Stimulated activated CD4-positive, alpha-beta T cell treated with anti-CD3 and anti-CD28 coated beads, TNF-alpha, amount 100 ng/mL, for 4 hours (primary cell): ENCODE measurements around the gene WDR11.
"Not testable (repeated sequence)": the region's sequence is repeated elsewhere in the genome, so short reads cannot be mapped to it uniquely, and the experiment has no call there.

Experiments
- DNase-seq, 3 experiments: peaks; one replicate each; pipeline ENCODE4 v3.0.0-alpha.2; 2020; ENCODE audit warnings: low read depth in 3 of 3

WDR11 gene

GRCh38 chr10:120841522-120842189 lies 9.5 kb upstream of the WDR11 start:
- DNase-seq, result no peak

- no peak for DNase-seq
Measured at GRCh38 chr10:120854388-120854787, 3.2 kb downstream of the WDR11 start.

DNA sequence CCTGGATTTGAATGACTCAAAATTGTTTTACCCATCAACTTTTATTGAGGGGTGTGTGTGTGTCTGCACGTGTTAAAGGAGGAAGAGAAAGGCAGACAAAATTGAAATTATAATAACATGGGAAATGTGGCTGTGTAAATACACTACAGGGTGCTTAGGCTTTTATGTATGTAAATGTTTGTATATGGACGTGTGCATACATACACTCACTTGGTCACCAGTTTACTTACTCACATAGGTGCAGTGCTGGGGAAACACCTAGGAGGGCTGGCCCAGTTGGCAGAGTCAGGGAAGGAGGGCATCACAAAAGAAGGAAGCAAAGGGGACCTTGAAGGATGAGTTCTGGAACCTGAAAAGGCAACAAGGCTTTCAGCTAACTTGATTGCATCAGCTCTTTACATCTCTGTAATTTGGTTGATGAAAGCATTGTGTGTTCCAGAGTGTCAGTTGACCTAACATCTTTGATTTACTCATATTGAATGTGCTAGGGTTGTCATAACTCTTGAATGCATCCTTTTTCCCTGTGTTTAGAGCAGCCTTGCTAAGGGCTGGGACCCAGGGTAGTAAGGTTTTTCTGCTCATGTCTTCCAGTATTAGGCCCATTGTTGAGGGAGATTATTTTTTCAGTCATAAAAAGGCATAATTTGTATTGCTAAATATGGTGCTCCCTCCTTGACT lies 10.2 kb downstream of the WDR11 start:
- no peak for DNase-seq

DNA sequence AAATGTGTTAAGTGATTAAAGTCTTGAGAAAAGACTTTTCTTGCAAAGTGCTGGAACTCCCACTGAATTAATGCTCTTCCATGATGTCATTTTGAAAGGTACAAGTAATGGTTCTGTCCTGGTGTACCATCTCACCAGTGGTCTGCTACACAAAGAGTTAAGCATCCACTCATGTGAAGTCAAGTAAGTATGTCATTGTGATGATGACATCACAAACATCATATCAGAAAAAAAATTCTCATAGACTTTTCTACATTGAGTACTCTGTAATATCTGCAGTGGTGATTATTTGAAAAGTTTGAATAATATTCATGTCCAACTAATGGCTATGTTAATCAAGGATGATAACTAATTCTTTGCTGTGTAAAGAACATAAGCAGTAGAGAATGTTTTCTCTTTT lies 22.6 kb downstream of the WDR11 start:
- no peak for DNase-seq

GRCh38 chr10:120883071-120883470 lies 31.9 kb downstream of the WDR11 start:
- DNase-seq, result no peak

DNA sequence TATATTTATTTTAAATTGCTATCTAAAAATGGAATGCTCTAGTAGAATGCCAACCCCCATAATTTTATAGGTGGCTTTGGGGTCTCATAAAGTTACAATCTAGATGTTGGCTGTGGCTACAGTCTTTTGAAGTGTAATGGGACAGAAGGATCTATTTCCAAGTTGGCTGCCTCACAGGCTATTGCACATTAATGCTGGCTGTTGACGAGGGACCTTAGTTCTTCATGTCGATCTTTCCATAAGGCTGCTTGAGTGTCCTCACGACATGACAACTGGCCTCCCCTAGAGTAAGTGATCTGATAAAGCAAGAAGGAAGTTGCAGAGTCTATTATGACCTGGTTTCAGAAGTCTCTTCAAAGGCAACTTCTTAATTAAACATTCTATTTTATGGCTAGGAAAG lies 36.3 kb downstream of the WDR11 start:
- DNase-seq, result no peak

- no peak for DNase-seq
Measured at GRCh38 chr10:120891365-120891764, 40.2 kb downstream of the WDR11 start.

- DNase-seq, result no peak
Measured at GRCh38 chr10:120894556-120894955, 43.4 kb downstream of the WDR11 start.

DNA sequence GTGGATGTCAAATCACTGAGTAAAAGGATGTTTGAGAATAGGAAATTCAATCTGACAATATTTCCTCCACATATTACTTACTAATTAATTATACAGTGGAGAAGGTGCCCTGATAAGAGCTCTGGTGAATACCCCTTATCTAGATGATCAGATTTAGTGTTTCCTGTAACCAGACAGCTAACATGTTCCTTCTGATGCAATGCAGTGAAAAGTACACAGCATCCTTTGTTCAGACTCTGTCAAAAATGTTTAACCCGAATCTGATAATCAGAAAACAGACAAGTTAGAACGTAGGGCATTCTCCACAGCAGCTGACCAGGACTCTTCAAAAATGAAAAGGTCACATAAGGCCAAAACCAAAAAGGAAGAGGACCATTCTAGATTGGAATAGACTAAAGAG lies 46.2 kb downstream of the WDR11 start:
- DNase-seq, result no peak

DNA sequence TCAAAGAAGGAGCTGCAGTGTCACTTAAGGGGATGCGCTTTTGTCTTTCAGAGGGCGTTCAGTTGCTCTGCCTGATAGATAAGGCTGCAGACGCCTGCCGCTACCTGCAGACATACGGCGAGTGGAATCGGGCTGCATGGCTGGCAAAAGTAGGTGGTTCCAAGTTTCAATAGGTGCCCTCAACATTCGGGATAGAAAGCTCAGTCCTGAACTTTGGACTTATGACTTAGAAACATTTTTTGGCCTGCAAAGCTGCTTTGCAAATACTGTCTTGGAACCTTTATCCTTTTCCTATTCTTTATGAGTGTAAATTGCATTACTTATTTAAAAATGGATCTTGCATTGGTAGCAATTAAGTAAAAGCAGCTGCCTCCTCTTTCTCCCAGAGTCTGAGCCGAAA lies 54.1 kb downstream of the WDR11 start:
- DNase-seq, result no peak

GRCh38 chr10:120917521-120918250 lies 66.5 kb downstream of the WDR11 start:
- no peak for DNase-seq

- DNase-seq, result not testable (repeated sequence)
Measured at GRCh38 chr10:120923886-120924285, 72.7 kb downstream of the WDR11 start.

DNA sequence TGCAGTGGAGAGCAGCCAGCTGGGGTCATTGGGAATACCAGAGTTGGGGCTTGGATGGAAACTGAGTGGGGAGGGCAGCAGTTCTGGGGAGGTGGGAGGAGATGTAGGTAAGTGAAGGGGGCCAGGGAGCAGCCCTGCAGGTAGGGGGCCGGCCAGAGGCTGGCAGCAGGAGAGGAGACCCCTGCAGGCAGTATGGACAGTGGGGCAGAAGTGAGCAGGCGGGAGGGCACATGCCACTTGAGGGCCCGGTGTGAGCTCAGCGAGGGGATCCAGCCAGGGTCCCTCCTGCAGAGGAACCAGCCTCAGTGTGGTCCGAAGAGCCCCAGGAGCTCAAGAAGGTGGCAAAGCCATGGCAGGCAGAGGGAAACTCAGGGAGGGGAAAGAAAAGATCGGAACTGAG lies 75.4 kb downstream of the WDR11 start:
- no peak for DNase-seq

DNA sequence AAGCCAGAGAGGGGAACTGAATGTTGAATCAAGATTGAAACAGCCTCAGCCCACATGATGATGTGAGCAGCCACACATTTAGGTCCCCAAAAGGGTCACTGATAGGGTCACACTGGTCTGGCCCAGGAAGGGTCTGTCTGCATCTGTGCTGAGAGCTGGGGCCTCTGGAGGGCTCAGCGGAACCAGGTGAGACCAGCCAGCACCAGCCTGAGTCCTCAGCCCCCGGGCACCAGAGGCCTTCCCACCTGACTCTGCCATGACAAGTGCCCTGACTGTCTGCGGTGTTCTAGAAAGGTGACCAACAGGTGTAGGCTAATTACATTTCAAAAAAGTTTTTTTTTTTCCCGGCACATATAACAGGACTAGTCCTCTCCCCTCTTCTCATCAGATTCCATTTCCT lies 76.2 kb downstream of the WDR11 start:
- DNase-seq, result no peak

DNA sequence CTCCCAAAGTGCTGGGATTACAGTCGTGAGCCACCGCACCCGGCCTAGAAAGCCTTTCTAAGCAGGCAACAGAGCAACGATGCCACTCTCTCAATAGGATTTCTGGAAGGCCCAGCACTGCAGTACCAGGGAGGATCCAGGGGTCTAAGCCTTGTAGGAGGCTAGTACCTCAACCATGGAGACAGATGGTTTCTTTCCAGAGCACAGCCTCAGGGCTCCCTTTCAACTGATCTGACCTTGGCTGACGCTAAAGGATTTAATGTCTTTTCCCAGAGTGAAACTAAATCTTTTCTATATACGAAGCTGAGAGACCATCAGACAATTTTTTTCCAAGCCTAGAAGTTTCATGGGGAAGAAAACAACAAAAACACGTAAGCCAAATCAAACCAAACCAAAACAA lies 78.0 kb downstream of the WDR11 start:
- DNase-seq, result no peak

DNA sequence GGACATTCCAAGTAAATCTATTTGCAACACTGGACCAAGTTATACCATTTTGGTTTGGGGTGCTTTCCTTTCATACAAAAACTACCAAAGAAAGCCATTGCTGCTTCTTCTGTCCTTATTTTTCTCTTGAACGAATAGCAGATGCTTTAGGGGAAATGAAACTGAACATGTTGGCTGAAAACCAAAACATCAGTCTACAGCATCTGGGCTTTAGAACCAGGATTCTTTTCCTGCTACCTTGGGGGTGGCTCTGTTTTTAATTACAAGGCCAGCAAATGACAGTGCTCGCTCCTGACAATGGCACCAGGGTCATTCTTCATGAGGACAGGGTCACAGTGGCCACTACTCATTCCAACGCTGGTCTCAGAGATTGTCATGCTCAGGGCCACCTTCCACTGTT lies 80.3 kb downstream of the WDR11 start:
- DNase-seq, result no peak

- DNase-seq, result no peak
Measured at GRCh38 chr10:120931999-120932398, 80.8 kb downstream of the WDR11 start.

DNA sequence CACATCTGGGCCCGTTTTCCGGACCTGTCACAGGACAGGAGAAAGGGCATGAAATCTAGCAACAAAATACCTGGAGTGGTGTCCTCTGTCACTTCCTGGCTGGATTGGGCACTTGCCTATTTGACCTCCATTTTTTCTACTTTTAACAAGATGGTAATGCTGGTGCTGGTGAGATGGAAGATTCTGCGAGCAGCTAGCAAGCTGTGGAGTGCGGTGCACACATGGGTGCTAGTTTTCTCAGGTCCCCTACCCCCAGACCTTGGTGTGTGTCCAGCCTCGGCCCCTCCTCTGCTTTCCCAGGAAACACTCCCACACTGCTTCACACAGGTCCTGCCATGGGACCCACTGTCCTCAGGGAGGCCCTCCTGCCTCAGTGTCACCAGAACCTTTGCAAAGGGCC lies 87.7 kb downstream of the WDR11 start:
- no peak for DNase-seq

DNA sequence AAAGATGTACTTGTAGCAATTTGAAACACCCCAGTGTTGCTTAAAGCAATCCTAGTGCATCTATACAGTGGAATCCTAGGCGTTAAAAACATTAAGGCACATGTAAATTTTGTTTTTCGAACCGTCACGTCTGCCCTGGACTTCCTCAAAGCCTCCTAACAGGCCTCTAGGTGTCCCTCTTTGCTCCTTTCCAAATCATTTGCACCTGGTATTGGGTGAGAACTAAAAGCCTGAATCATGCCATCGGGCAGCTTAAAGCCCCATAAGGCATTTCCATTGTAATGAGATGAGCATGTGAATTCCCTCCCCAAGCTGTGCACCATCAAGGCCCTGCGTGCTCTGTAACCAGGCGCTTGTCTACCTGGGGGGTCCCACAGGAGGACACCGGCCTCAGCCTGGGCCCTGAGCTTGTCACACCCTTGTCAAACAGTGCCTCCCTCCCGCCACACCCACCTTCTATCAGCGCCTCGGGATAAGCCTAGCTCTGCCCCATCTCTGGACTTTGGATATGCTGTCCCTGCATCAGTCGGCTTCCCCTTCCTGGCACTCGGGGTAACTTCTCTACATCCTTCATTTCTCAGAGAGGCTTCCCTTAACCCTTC lies 89.2 kb downstream of the WDR11 start:
- DNase-seq, result no peak

DNA sequence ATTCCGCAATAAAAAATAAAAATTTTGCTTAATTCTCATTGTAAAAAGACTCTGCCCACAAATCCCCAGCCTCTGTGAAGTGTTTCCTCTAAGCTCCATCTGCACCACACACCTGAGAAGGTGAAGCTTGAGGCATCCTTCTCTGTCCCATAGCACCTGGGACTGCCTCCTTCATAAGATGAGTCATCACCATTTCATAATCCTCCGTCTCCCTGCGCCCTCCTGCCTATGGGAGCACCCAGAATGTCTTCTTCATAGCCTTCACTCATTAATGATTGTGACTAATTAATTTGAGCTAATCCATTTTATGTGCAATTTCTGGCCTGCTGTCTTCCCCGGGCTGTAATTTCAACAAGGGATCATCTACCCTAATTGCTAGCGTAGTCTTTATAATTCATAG lies 90.3 kb downstream of the WDR11 start:
- DNase-seq, result no peak

- DNase-seq, result peak; percentile 36 to 54 (median 46)
Measured at GRCh38 chr10:120942806-120943413, 91.7 kb downstream of the WDR11 start.

- no peak for DNase-seq
Measured at GRCh38 chr10:120943542-120943941, 92.4 kb downstream of the WDR11 start.
